ENCODE data around the gene DNMT3L.
"Not testable (repeated sequence)": the region's sequence is repeated elsewhere in the genome, so short reads cannot be mapped to it uniquely, and the experiment has no call there.

DNMT3L gene

DNA sequence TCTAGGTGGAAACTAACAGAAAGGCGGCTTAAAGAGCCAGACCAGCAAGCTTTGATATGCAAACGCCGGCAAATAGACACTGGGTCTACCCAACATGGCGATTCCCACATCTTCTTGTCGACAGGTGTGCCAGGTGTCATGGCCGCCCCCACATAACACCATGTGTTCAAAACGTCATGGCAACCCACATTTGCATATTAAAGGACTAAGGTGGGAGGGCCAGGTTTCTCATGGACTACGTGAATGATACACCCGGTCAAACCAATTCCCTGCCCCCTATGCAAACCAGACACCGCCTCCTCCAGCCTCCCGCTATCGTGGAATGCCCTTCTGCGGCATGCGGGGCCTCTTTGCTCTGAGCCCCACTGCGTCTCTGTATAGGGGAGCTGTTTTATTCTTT is 62.2 kb downstream of the DNMT3L start:
- POLR2A ChIA-PET: no interaction called here

DNA sequence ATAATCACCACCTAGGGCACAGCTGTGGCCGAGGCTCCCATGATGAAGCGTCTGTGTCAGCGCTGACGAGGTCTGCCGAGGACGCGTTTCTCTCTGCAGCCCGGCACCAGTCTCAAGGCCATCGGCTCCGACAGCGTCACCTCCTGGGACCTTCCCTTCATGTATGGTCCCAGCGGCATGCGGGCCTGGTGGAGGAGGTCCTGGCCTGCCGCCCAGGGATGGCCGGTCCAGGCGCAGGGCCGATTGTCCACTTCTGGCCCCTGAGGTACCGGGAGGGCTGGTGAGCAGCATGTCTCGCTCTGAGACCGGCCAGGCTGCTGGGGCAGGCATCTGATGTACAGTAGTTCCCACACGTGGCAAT is 64.6 kb downstream of the DNMT3L start:
- POLR2A ChIA-PET; DNase-seq; H3K27ac ChIP-seq (ENCODE audit: insufficient read depth in 1 of 2, low read depth in 1 of 2, low read length in 2 of 2, poor library complexity in 1 of 2, severe bottlenecking in 2 of 2); H3K36me3 ChIP-seq (ENCODE audit: control insufficient read depth in 4 of 4, insufficient read depth in 4 of 4, low read length in 3 of 4); H3K4me3 ChIP-seq (ENCODE audit: control insufficient read depth in 1 of 7, extremely low read depth in 1 of 7, insufficient read depth in 4 of 7, low read depth in 2 of 7, low read length in 6 of 7); CTCF ChIA-PET; H3K4me1 ChIP-seq (ENCODE audit: control extremely low read depth in 1 of 4, control insufficient read depth in 4 of 4, insufficient read depth in 4 of 4, low read length in 3 of 4); H3K27me3 ChIP-seq (replicated peaks in 2 of 5; ENCODE audit: control insufficient read depth in 4 of 5, insufficient read depth in 5 of 5, low read length in 4 of 5); H3K9me3 ChIP-seq (ENCODE audit: control extremely low read depth in 1 of 5, control insufficient read depth in 4 of 5, insufficient read depth in 2 of 5, low read depth in 1 of 5, low read length in 4 of 5): not testable (repeated sequence)
- WGBS (ENCODE audit: insufficient coverage): no CpG with 5 or more reads among the region's 21 CpGs

More for the DNA sequence above, 62.2 kb downstream of the DNMT3L start:
- H3K4me3 ChIP-seq (ENCODE audit: control insufficient read depth in 1 of 7, extremely low read depth in 1 of 7, insufficient read depth in 4 of 7, low read depth in 2 of 7, low read length in 6 of 7): no peak overlapping the region
- H3K27ac ChIP-seq (ENCODE audit: insufficient read depth in 1 of 2, low read depth in 1 of 2, low read length in 2 of 2, poor library complexity in 1 of 2, severe bottlenecking in 2 of 2): no peak overlapping the region
- no peaks in the 10 kb centered on the region for H3K4me1 ChIP-seq (ENCODE audit: control extremely low read depth in 1 of 4, control insufficient read depth in 4 of 4, insufficient read depth in 4 of 4, low read length in 3 of 4)
- WGBS (ENCODE audit: insufficient coverage): 96% methylated on average over 14 of the region's 15 CpGs
- no peak for DNase-seq
- H3K36me3 ChIP-seq (ENCODE audit: control insufficient read depth in 4 of 4, insufficient read depth in 4 of 4, low read length in 3 of 4): no peaks in the 10 kb centered on the region
- no peaks in the 10 kb centered on the region for H3K9me3 ChIP-seq (ENCODE audit: control extremely low read depth in 1 of 5, control insufficient read depth in 4 of 5, insufficient read depth in 2 of 5, low read depth in 1 of 5, low read length in 4 of 5)
- H3K27me3 ChIP-seq (replicated peaks in 2 of 5; ENCODE audit: control insufficient read depth in 4 of 5, insufficient read depth in 5 of 5, low read length in 4 of 5): no peaks in the 10 kb centered on the region
- CTCF ChIA-PET: no interaction called here
